ENCODE results near the gene ZFYVE26.

The ZFYVE26 gene
- total RNA-seq: 98.6 to 340 (median 228) reads per million in 17 experiments

DNA sequence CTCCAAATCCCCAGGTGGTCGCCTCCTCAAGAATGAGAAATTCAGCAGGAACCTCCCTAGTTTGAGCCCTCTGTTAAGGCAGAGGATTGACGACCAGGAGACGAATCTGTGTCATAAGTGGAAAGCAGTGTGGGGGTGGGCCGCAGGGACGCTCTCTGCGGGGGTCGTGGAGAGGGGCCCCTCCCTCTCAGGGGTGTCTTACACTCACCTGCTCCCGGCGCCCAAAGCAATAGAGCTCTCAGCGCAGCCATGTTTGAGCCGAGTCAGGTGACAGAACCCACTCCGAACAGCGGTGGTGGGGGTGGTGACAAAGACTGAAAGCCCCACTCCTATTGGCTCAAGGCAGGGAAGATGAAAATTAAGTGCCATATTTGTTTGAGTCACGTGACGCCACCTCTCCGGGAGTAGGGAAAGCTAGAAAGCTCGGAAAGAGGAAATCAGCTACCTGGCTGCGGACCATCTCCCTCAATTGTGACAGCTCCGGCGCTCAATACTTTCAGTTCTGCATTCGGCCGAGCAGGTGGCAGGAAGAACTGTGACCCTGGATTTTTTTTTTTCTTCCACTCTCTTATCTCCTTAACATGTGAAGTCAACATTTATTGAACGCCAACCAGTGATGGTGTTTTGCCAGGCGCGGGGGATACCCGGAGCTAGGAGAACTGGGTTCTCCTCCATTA is at the start of gene ZFYVE26:
Gene ZFYVE26, minus strand, starts transcription at position 265 of the 677 bp plus-strand sequence. CDS start 627 bp downstream, outside the sequence.
- peak; percentile 91 to 96 (median 94) for DNase-seq

GRCh38 chr14:67863223-67863622 is 46.8 kb upstream of the ZFYVE26 start:
- DNase-seq: no peak

- no peak for DNase-seq
These were observed 42.9 kb upstream of the ZFYVE26 start for GRCh38 chr14:67859169-67859749.

DNA sequence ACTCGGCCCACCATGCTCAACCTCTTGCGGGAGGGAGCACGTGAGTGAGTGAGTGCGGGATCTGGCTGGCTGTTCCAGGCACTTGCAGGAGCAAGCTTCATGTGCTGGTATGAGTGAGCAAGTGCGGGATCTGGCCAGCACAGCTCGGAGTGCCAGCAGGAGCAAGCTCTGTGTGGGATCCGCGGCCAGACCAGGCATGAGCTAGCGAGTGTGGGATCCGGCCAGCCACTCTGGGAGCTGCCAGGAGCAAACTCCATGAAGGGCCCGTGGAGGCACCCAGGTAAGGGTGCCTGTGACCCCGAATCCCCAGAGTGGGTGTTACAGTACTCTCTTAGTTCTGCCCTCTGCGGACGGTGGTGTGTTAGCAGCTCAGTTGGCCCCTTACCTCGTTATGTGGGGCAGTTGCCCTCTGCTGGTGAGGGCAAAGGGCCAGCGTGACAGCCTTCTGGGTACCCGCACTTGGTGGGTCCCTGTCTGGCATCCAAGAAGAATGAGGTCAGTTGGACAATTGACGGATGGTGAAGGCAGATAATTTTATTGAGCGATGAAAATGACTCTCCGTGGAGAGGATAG is 41.5 kb upstream of the ZFYVE26 start:
- no peak for DNase-seq

DNA sequence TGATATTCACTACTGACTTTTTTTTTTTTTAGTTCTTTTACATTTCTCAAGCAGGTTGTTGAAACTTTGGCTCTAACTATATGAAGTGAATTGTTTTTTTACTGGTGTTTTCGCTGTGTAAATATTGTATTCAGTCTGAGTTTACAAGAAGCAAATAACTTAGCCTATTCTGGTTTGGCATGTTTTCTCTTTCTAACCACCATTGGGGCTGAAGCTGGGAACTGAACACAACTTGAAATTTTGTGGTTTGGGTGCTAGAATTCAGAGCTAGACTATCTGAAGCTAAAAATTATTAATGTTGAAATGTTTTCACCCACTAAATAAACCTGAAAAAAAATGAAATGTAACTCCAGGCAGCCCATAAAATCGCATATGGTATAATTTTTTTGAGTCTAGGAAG is 40.4 kb upstream of the ZFYVE26 start:
- no peak for DNase-seq

GRCh38 chr14:67853715-67854114 is 37.3 kb upstream of the ZFYVE26 start:
- DNase-seq: peak; percentile 63 to 87 (median 80)

DNA sequence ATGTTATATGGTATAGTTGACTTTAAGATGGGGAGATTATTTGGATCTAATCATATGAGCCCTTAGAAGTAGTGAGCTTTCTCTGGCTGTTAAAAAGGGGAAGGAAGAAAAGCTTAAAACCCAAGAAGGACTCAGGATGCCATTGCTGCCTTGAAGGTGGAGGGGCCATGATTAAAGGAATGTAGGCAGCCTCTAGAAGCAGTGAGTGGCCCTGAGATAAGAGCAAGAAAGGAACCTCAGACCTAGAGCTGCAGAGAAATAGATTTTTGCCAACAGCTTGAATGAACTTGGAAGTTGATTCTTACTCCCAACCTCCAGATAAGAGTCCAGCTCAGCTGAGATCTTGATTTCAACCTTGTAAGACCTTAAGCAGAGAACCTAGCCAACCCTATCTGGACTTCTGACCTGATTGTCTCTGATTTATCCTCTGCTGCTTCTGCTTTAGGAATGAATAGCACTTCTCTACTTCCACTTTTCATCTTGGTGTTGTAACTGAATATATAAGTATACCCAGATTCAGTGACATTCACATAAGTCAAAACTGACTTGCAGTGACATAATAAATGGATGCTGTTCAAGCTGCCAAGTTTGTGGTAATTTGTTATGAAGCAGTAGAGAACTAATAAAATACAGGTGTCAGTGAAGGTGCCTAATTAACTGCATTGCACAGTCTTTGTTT is 36.7 kb upstream of the ZFYVE26 start:
- DNase-seq: peak; percentile 59 to 85 (median 70)

GRCh38 chr14:67851785-67852410 is 35.5 kb upstream of the ZFYVE26 start:
- DNase-seq: peak in 2 of 4 experiments; percentile 8 to 18

DNA sequence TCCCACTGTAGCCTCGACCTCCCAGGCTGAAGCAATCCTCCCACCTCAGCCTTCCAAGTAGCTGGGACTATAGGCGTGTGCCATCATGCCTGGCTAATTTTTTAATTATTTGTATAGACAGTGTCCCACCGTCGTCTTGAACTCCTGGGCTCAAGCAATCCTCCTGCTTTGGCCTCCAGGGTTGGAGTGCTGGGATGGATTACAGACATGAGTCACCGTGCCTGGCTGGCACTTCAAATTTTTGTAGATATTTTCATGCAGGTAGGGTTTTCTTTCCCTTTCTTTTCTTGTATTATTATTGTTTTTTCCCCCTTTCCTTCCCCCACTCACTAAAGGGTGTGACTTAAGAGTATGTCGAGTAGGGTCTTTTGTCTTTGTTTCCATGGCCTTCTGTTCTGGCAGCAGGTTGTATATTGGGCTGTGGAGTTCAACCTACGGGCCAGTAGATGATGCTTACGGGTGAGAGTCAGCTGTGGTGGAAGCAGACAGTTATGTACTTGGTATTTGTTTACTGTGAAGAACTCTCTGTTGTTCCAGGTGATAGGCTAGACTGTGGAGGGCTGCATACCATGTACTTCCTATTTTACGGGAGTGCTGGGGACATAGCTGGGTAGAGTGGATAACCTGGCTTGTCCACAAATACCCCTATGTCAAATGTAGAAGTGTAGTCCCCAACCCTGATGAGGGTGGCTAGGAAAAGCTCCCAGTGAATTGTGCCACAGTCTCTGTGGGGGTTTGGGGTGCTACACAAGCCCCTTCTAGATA is 33.9 kb upstream of the ZFYVE26 start:
- no peak for DNase-seq

DNA sequence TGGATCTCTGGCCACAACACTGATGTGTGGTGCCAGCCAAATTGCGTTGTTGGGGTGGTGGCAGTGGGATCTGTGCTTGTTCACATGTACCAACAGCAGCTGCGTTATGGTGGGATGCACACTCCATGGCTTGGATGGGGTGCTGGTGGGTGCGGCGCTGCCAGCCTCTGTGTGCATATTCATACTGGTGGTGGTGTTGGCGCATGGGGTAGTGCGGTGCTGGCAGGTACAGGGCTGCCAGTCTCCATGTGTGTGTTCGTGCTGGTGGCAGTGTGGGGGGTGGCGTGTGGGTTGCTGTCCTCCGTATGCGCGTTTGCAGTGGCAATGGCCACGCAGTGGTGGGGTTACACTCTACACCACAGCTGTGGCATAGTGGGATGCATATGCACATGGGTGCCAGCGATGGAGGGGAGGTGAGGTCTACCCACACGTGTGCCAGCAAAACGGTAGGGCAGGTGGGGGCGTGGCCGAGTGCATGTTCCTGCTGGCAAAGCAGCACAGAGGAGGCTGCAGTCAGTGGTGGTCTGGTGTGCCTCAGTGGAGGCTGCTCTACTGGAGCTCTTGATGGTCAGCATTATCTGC is 29.7 kb upstream of the ZFYVE26 start:
- DNase-seq: no peak

DNA sequence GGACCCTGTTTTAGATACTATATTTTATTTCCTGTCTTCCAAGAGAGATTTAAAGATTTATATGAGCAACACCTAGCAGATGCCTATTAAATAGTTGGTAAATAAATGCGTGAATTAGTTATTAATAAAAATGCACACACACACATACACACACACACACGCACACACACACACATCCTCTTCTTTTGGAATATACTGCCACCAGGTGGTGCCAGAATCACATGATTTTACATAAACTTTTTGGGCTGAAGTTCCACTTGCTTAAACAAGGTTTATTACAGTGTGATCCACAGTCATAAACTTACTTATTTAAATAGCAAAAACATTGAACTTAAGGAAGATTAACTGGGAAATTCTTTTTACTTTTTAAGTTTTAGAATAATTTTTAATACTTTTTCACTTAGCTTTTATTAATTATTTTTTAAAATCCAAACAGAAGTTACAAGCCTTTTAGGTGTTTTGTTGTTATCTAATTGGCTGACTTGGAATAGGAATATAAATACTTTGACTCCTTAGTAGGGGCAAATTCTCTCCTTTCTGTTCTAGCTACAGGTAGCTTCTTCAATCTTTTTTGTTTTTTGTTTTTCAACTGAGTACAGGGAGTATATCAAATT is 20.7 kb upstream of the ZFYVE26 start:
- peak; percentile 53 to 88 (median 78) for DNase-seq

DNA sequence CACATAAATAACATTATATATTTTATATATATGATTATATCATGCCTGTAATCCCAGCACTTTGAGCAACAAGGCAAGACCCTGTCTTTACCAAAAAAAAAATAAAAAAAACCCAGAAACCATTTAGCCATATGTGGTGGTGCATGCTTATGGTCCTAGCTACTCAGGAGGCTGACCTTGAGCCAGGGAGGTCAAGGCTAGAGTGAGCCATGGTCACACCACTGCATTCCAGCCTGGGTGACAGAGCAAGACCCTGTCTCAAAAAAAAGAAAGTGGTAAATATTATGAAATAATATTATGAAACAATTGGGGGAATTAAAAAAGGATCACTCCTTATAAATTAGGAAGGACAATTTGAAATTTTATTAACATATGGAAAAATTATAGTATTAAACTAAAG is 19.2 kb upstream of the ZFYVE26 start:
- no peak for DNase-seq

DNA sequence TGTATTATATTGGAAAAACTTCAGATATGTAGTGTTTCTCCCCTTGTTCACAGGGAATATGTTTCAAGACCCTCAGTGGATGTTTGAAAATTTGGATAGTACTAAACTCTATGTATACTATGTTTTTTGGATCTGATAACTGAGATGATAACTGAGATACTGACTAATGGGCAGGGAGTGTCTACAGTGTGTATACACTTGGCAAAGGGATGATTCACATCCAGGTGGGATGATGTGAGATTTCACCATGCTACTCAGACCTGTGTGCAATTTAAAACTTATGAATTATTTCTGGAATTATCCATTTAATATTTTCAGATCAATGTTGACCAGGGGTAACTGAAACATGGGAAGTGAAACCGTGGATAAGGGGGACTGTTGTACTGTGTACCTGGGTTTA is 17.0 kb upstream of the ZFYVE26 start:
- no peak for DNase-seq

DNA sequence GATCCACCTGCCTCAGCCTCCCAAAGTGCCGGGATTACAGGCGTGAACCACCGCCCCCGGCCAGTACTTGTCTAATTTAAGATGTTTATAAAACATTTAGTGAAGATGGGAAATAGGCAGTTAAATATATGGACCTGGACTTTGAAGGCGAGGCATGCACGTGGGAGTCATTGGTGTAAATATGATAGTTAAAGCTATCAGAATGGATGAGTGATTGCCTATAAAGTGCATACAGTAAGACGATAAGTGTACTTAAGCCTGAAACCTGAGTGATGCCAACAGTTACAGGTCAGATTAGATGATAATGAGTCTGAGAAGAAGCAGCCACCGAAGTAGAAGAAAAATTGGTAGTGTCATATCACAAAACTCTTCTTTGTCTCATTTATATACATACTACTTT is 14.7 kb upstream of the ZFYVE26 start:
- DNase-seq: no peak

- DNase-seq: peak in 1 of 4 experiments; percentile 32
These were observed 4.7 kb upstream of the ZFYVE26 start for GRCh38 chr14:67821121-67821520.

- peak; percentile 83 to 94 (median 88) for DNase-seq
These were observed 4.1 kb upstream of the ZFYVE26 start for GRCh38 chr14:67820428-67820971.

DNA sequence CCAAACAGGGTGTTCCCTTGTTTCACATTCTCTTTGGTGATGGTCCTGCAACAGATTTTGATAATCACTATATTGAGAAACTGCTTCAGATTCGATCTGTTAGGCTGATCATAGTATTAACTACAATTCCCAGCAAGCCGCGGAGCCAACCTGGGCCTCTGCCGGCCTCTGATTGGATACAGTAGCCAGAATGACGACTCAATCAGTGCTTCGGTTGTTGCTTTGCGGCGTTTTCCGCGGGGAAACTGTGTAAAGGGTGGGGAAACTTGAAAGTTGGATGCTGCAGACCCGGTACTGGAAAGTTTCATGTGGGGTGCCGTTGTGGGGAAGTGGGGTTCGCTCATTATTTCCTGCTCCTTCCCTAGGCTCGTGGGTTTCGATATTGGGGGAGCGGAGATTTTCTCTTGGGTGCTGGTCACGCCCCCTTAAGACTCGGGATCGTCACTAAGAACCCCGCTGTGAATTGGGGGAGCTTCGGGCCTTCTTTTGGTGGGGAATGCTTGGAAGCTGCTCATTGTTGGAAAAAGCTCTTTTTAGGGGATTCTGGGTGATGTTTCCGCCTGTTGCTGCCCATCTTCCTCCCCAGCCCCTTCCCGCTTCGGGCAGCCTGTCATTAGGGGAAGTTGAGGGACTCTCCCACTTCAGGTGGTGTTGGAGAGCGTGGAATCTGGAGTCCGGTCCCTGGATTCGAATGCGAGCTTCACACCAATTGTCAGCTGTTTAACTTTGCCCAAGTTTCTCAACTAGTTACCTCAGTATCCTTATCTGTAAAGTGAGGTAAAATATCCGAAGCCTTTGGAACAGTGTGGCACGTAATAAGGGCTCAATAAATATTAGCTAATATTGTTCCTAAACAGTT is 3.4 kb upstream of the ZFYVE26 start, which contains the start of gene RAD51B:
Gene RAD51B, plus strand, starts transcription at position 217 of the 859 bp plus-strand sequence.
- DNase-seq: peak; percentile 90 to 95 (median 92)

GRCh38 chr14:67818476-67818875 is 2.1 kb upstream of the ZFYVE26 start:
- DNase-seq: peak in 1 of 4 experiments; percentile 5

- peak; percentile 61 to 79 (median 74) for DNase-seq
These were observed 1.5 kb upstream of the ZFYVE26 start for GRCh38 chr14:67817750-67818438.
